RWPE2 (cell line): ENCODE data around the gene EFR3B.

Experiments used
- ATAC-seq: fragments of 200-7000 bp; cut with Tn5 transposase; 3 replicates; pipeline ENCODE4 v1.9.1; 2021; ENCODE audit warnings: low read depth
- DNase-seq: peaks from one replicate; pipeline ENCODE4 v3.0.0-alpha.2; 2020; ENCODE audit warnings: low spot score
- H3K27ac ChIP-seq: fragments of 450-650 bp; 2 replicates; pipeline ENCODE4 v1.5.1; 2017; ENCODE audit warnings: mild to moderate bottlenecking; ENCODE audit not compliant: poor library complexity, severe bottlenecking
- H3K27me3 ChIP-seq: fragments of 250-450 bp; sonication (Bioruptor Pico); 2 replicates; pipeline ENCODE4 v1.5.1; 2021; ENCODE audit warnings: mild to moderate bottlenecking, moderate library complexity; ENCODE audit not compliant: insufficient read depth, poor library complexity, severe bottlenecking
- H3K36me3 ChIP-seq: fragments of 250-450 bp; sonication (Bioruptor Pico); 2 replicates; pipeline ENCODE4 v1.5.1; 2020; ENCODE audit warnings: low read depth, mild to moderate bottlenecking, moderate library complexity
- H3K4me1 ChIP-seq: fragments of 250-450 bp; sonication (Bioruptor Pico); 2 replicates; pipeline ENCODE4 v1.5.1; 2021; ENCODE audit warnings: mild to moderate bottlenecking, moderate library complexity; ENCODE audit not compliant: insufficient read depth, poor library complexity, severe bottlenecking
- H3K4me3 ChIP-seq: fragments of 250-450 bp; sonication (Bioruptor Pico); 2 replicates; pipeline ENCODE4 v1.5.1; 2021; ENCODE audit warnings: mild to moderate bottlenecking, moderate library complexity; ENCODE audit not compliant: severe bottlenecking
- H3K9me3 ChIP-seq: fragments of 250-450 bp; sonication (Bioruptor Pico); 2 replicates; pipeline ENCODE4 v1.5.1; 2021; ENCODE audit warnings: mild to moderate bottlenecking, moderate library complexity; ENCODE audit not compliant: severe bottlenecking
- TF ChIP-seq, protein P1 (sequence below): fragments of 450-650 bp; IDR thresholded peaks from one replicate; pipeline ENCODE4 v1.5.1; 2017; ENCODE audit warnings: mild to moderate bottlenecking, moderate library complexity; ENCODE audit not compliant: poor library complexity, severe bottlenecking

EFR3B gene

DNA sequence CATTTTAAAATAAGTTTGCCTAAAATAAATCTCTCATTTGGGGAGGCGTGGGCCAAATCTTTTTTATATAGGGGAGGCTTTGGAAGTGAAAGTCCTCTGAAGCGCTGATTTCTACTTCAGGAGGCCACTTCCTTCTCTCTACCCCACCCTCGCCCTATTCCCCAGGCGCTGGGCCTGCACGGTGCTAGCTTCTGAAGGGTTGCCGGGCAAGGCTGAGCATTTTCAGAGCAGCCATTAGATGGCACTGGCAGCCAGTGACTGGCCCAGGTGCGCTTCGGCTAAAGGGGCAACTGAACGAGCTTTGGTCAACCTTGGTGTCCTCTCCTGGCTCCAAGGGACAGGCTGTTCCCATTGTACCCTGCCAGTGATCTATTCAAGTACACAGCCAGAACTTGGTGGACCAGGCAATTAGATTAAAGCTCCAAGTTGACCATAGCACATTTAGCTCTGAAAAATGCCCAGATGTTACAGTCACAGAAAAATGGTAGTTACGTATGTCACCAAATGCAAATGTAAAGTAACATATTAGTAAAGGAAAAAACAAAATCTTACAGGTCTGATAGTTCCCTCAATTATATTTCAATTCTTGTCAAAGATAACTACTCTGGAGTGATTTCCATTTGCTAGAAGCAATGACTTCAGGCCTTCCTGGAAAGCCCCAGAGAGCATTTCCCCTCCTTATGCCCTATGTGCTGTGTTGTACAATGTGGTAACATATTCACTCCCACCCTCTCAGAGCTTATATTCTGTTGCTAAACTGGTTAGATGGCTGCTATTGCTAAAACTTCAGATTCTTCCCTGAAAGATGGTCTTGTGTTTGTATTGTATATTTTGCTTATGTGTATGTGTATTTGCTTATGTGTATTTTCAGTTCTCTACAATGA, 124.4 kb downstream of the EFR3B start:
- DNase-seq (no peak), ATAC-seq (no peak)
- Histone ChIP-seq H3K27me3 (peaks cover 33% of the 10 kb centered on the region), H3K4me3 (no peak overlapping the region), H3K4me1 (no peaks in the 10 kb centered on the region), H3K9me3 (no peaks in the 10 kb centered on the region), H3K36me3 (no peaks in the 10 kb centered on the region), H3K27ac (no peak overlapping the region)
- TF ChIP-seq, protein P1, sequence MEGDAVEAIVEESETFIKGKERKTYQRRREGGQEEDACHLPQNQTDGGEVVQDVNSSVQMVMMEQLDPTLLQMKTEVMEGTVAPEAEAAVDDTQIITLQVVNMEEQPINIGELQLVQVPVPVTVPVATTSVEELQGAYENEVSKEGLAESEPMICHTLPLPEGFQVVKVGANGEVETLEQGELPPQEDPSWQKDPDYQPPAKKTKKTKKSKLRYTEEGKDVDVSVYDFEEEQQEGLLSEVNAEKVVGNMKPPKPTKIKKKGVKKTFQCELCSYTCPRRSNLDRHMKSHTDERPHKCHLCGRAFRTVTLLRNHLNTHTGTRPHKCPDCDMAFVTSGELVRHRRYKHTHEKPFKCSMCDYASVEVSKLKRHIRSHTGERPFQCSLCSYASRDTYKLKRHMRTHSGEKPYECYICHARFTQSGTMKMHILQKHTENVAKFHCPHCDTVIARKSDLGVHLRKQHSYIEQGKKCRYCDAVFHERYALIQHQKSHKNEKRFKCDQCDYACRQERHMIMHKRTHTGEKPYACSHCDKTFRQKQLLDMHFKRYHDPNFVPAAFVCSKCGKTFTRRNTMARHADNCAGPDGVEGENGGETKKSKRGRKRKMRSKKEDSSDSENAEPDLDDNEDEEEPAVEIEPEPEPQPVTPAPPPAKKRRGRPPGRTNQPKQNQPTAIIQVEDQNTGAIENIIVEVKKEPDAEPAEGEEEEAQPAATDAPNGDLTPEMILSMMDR = peak; percentile 35

DNA sequence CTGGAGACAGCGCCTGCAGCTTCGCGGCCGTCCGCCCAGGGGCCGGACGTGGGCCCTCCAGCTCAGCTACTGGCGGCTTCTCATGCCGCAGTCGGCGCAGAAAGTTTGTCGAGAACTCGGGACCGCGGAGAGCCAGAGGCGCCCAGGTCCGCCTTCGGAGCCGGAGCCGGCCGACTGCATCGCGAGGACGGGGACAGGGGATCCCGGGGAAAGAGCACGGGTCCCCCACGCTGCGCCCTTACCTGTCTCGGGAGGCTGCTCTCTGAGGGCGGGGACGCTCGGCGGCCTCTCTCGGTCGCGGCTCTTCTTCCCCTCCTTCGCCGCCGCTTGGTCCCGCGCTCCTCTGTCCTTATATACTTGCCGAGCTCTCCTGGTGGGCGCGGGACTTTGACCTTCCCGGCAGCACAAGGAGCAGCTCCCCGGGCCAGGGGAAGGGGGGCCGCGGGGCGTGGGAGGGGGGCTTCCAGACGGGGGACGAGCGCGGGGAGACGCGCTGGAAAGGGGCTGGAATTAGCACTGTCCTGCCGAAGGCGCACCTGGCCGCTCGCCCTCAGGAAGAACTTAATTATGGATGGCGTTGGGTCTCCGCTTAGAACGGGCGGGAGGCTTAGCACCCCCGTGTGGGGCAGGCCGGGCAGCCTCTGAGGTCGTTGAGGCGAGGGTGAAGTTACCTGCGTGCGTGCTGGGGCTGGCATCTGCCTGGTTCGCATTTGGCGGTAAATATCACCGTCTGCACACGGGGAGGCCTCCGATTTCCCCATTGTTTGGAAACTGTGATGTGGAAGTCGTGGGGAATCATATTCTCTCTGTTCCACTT, 126.6 kb downstream of the EFR3B start, which contains the start of gene POMC:
TSS of gene POMC (minus strand) at position 325 of the 817 bp plus-strand sequence. CDS start 3,808 bp downstream, outside the sequence.
- H3K4me1 ChIP-seq = no peaks in the 10 kb centered on the region
- peaks cover 33% of the 10 kb centered on the region for H3K27me3 ChIP-seq
- H3K9me3 ChIP-seq = no peaks in the 10 kb centered on the region
- peak within 1 kb of the TSS; percentile 18 for H3K4me3 ChIP-seq
- ATAC-seq (peak; percentile 73), DNase-seq (no peak)
- no peak within 1 kb of the TSS for H3K27ac ChIP-seq
- TF ChIP-seq, protein P1 = no peak
- no peaks in the 10 kb centered on the region for H3K36me3 ChIP-seq

DNA sequence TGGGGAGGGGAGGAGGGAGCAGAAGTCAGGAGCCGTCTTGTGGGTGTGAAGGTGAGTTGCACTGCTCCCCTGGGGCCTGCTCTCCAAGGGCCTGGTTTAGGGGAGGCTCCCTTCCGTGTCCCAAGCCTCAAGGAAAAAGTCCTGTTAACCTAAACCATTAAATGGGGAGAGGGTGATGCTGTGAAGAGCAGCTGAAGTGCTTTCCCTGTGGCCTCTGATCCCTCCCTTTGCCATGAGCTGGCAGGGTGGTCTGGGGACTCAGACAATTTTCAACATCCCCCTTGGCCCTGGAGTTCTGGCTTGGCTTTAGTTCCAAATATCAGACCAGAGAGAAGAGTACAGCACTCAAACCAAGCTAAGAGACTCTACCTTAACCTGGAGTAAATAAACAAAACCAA, 127.2 kb downstream of the EFR3B start:
- peaks cover 33% of the 10 kb centered on the region for H3K27me3 ChIP-seq
- H3K9me3 ChIP-seq = no peaks in the 10 kb centered on the region
- no peaks in the 10 kb centered on the region for H3K36me3 ChIP-seq
- H3K27ac ChIP-seq = no peak overlapping the region
- DNase-seq (no peak), ATAC-seq (no peak)
- H3K4me1 ChIP-seq = no peaks in the 10 kb centered on the region
- TF ChIP-seq, protein P1 = no peak
- H3K4me3 ChIP-seq = no peak overlapping the region

DNA sequence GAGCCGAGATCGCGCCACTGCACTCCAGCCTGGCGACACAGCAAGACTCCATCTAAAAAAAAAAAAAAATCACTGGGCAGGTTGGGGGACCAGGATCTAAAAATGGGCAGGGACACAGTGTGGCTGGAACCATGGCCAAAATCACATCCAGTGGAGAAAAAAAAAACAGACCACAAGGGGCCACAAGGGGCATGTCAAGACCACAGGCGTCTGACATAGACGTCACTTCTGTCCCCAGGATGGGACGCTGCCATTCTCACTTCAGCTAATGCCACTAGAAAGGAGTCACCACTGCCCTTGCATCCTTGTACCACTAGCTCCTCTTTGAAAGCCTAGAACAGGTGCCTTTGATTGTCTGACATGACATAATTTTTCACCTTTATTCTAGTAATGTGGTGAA, 129.0 kb downstream of the EFR3B start:
- Histone ChIP-seq H3K4me3 (no peak overlapping the region), H3K27ac (no peak overlapping the region), H3K27me3 (peaks cover 33% of the 10 kb centered on the region), H3K36me3 (no peaks in the 10 kb centered on the region), H3K9me3 (no peaks in the 10 kb centered on the region), H3K4me1 (no peaks in the 10 kb centered on the region)
- DNase-seq (no peak), ATAC-seq (no peak)
- TF ChIP-seq, protein P1 = no peak
